Epithelial cell of proximal tubule (primary cell): ENCODE results near the gene HEG1. TPM values are rescaled to one million over a fixed set of nuclear protein-coding genes. Genes with fewer than 3 reads are reported as not detected.

ENCODE experiments used
- DNase-seq: peaks from one replicate; pipeline ENCODE4 v3.0.0-alpha.2; 2011; ENCODE audit warnings: low read depth
- H3K4me3 ChIP-seq: 2 replicates; pipeline ENCODE4 v1.5.1; 2011; ENCODE audit warnings: low read depth, mild to moderate bottlenecking, low read length
- CTCF ChIP-seq: conservative IDR thresholded peaks from 2 replicates; pipeline ENCODE4 v1.5.1; 2012; ENCODE audit warnings: low read depth, mild to moderate bottlenecking, low read length
- total RNA-seq: library from RNA; depleted of rRNA; stranded (reverse); fragments of >200 nt; gene quantifications from 2 replicates; pipeline ENCODE4 v1.2.3, GENCODE V29; 2015

HEG1 gene
- total RNA-seq, 1 donor from 2014 or later: 17.6 TPM

- no peak for DNase-seq
- no peak for TF ChIP-seq CTCF
- H3K4me3 ChIP-seq: no peak overlapping the region
These were observed 17.1 kb upstream of the HEG1 start for GRCh38 chr3:125072749-125073389.

DNA sequence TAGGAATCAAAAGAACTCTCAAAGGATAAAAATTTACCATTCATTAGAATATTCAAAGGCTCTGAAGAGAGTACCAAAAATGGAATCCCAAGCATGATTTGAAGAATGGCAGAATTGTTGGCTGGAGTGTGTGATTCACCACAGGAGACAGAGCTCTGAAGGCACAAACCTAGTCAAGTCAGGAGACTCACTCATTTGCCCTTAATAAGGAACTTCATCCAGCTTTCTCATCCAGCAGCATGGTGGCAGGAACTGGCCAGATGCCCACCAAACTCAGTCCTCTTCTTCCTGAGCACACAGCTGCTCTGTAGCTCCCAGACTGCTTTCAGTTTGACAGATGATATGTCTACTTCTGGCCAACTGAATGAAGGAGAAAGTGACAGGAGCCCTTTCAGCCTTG lies 16.5 kb upstream of the HEG1 start:
- H3K4me3 ChIP-seq: no peak overlapping the region
- DNase-seq: no peak
- no peak for TF ChIP-seq CTCF

GRCh38 chr3:125069968-125070745 lies 14.4 kb upstream of the HEG1 start:
- no peak for DNase-seq
- no peak overlapping the region for H3K4me3 ChIP-seq
- TF ChIP-seq CTCF: no peak

GRCh38 chr3:125069452-125069851 lies 13.7 kb upstream of the HEG1 start:
- no peak overlapping the region for H3K4me3 ChIP-seq
- no peak for TF ChIP-seq CTCF
- no peak for DNase-seq

DNA sequence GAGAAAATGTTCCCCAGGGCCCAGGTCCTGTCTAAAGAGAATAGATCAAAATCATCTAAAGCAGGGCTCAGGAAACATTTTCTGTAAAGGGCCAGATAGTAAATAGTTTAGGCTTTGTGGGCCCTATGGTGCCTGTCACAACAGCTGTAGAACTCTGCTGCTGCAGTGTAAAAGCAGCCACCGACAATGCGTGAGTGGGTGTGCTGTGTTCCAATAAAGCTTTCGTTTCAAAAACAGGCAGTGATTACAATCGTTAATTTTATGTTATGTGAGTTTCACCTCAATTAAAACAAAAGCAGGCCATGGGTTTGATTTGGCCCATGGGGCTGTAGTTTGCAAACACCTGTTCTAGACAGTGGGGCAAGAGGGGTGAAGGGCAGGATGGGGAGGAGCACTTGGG lies 12.5 kb upstream of the HEG1 start:
- H3K4me3 ChIP-seq: no peak overlapping the region
- DNase-seq: no peak
- TF ChIP-seq CTCF: no peak

DNA sequence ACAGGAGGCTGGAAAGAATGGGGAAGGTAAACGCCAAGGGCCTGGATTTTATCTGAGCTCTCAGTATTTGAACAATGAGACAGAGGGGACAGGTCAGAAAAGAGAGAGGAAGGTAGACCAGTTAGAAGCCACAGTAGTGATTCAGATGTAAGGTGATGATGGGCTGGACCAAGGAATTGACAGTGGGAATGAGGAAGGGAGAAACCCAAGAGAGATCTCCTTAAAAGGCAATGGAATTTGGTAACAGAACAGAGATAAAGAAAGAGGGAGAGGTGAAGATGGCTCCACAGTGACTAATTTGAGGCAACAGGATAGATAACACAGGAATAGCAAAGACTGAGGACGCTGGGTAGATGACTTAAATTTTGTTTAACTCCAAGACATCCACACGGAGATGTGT lies 11.4 kb upstream of the HEG1 start:
- DNase-seq: no peak
- TF ChIP-seq CTCF: no peak
- no peak overlapping the region for H3K4me3 ChIP-seq
